IPS-18a (cell line): ENCODE data around the gene MAN2B2.

Experiments
- H3K27ac ChIP-seq: one replicate; pipeline ENCODE4 v1.5.1; 2013; ENCODE audit warnings: low read length
- H3K27me3 ChIP-seq: one replicate; pipeline ENCODE4 v1.6.1; 2013; ENCODE audit warnings: mild to moderate bottlenecking, low read length; ENCODE audit not compliant: control insufficient read depth, insufficient read depth
- H3K36me3 ChIP-seq: one replicate; pipeline ENCODE4 v1.6.1; 2013; ENCODE audit warnings: low read depth, low read length; ENCODE audit not compliant: control insufficient read depth
- H3K4me1 ChIP-seq: one replicate; pipeline ENCODE4 v1.6.1; 2013; ENCODE audit warnings: low read depth, low read length; ENCODE audit not compliant: control insufficient read depth
- H3K4me3 ChIP-seq: one replicate; pipeline ENCODE4 v1.5.1; 2013; ENCODE audit warnings: low read length
- H3K9ac ChIP-seq: one replicate; pipeline ENCODE4 v1.6.1; 2013; ENCODE audit warnings: mild to moderate bottlenecking, low read length, moderate library complexity
- H3K9me3 ChIP-seq: one replicate; pipeline ENCODE4 v1.6.1; 2013; ENCODE audit warnings: low read depth, low read length; ENCODE audit not compliant: control insufficient read depth

Gene MAN2B2

GRCh38 chr4:6612961-6613675 lies 38.1 kb downstream of the MAN2B2 start:
- Histone ChIP-seq H3K9me3 (no peaks in the 10 kb centered on the region), H3K27me3 (no peaks in the 10 kb centered on the region), H3K27ac (no peak overlapping the region), H3K4me1 (no peaks in the 10 kb centered on the region), H3K4me3 (no peak overlapping the region), H3K9ac (no peak overlapping the region), H3K36me3 (no peaks in the 10 kb centered on the region)

- H3K4me3 ChIP-seq: no peak overlapping the region
- H3K9me3 ChIP-seq: no peaks in the 10 kb centered on the region
- H3K9ac ChIP-seq: no peak overlapping the region
These were observed 39.0 kb downstream of the MAN2B2 start for GRCh38 chr4:6613676-6614651.

GRCh38 chr4:6614701-6615230 lies 39.8 kb downstream of the MAN2B2 start:
- Histone ChIP-seq H3K9ac (no peak overlapping the region), H3K4me1 (no peaks in the 10 kb centered on the region), H3K4me3 (no peak overlapping the region), H3K27me3 (no peaks in the 10 kb centered on the region), H3K27ac (no peak overlapping the region), H3K36me3 (no peaks in the 10 kb centered on the region), H3K9me3 (no peaks in the 10 kb centered on the region)

More at GRCh38 chr4:6613676-6614651, 39.0 kb downstream of the MAN2B2 start:
- no peaks in the 10 kb centered on the region for H3K27me3 ChIP-seq
- H3K36me3 ChIP-seq: no peaks in the 10 kb centered on the region
- H3K4me1 ChIP-seq: no peaks in the 10 kb centered on the region
- H3K27ac ChIP-seq: no peak overlapping the region

- Histone ChIP-seq H3K9me3 (no peaks in the 10 kb centered on the region), H3K27ac (no peak overlapping the region), H3K9ac (no peak overlapping the region), H3K4me3 (no peak overlapping the region), H3K27me3 (no peaks in the 10 kb centered on the region), H3K4me1 (no peaks in the 10 kb centered on the region), H3K36me3 (no peaks in the 10 kb centered on the region)
These were observed 41.4 kb downstream of the MAN2B2 start for GRCh38 chr4:6616087-6616995.

- Histone ChIP-seq H3K27ac (no peak overlapping the region), H3K4me3 (no peak overlapping the region), H3K27me3 (no peaks in the 10 kb centered on the region), H3K4me1 (no peaks in the 10 kb centered on the region), H3K9me3 (no peaks in the 10 kb centered on the region), H3K9ac (no peak overlapping the region), H3K36me3 (no peaks in the 10 kb centered on the region)
These were observed 42.3 kb downstream of the MAN2B2 start for GRCh38 chr4:6617246-6617645.

- Histone ChIP-seq H3K27ac (no peak overlapping the region), H3K4me3 (no peak overlapping the region), H3K4me1 (no peaks in the 10 kb centered on the region), H3K9me3 (no peaks in the 10 kb centered on the region), H3K27me3 (no peaks in the 10 kb centered on the region), H3K36me3 (no peaks in the 10 kb centered on the region), H3K9ac (no peak overlapping the region)
These were observed 43.6 kb downstream of the MAN2B2 start for GRCh38 chr4:6618386-6619115.

GRCh38 chr4:6619116-6619465 lies 44.1 kb downstream of the MAN2B2 start:
- Histone ChIP-seq H3K4me3 (no peak overlapping the region), H3K9me3 (no peaks in the 10 kb centered on the region), H3K27ac (no peak overlapping the region), H3K36me3 (no peaks in the 10 kb centered on the region), H3K9ac (no peak overlapping the region), H3K27me3 (no peaks in the 10 kb centered on the region), H3K4me1 (no peaks in the 10 kb centered on the region)

GRCh38 chr4:6619466-6620255 lies 44.7 kb downstream of the MAN2B2 start:
- no peaks in the 10 kb centered on the region for H3K36me3 ChIP-seq

GRCh38 chr4:6620296-6620695 lies 45.3 kb downstream of the MAN2B2 start:
- no peaks in the 10 kb centered on the region for H3K27me3 ChIP-seq
- no peaks in the 10 kb centered on the region for H3K36me3 ChIP-seq
- no peaks in the 10 kb centered on the region for H3K9me3 ChIP-seq
- H3K4me3 ChIP-seq: no peak overlapping the region
- no peak overlapping the region for H3K9ac ChIP-seq
- no peaks in the 10 kb centered on the region for H3K4me1 ChIP-seq
- H3K27ac ChIP-seq: no peak overlapping the region

More at GRCh38 chr4:6619466-6620255, 44.7 kb downstream of the MAN2B2 start:
- Histone ChIP-seq H3K4me1 (no peaks in the 10 kb centered on the region), H3K9me3 (no peaks in the 10 kb centered on the region), H3K9ac (no peak overlapping the region), H3K4me3 (no peak overlapping the region), H3K27me3 (no peaks in the 10 kb centered on the region), H3K27ac (no peak overlapping the region)

GRCh38 chr4:6620891-6621555 lies 46.0 kb downstream of the MAN2B2 start:
- Histone ChIP-seq H3K36me3 (no peaks in the 10 kb centered on the region), H3K9me3 (no peaks in the 10 kb centered on the region), H3K9ac (no peak overlapping the region), H3K4me1 (no peaks in the 10 kb centered on the region), H3K27me3 (no peaks in the 10 kb centered on the region), H3K4me3 (no peak overlapping the region), H3K27ac (no peak overlapping the region)
